22Rv1 (cell line): ENCODE data around the gene SGSM2.

Experiments
- ZFX ChIP-seq: fragments of 450-650 bp; IDR thresholded peaks from 2 replicates; pipeline ENCODE4 v1.6.1; 2017; ENCODE audit warnings: antibody characterized with exemption, borderline replicate concordance
- TF ChIP-seq, protein P1 (sequence below): fragments of 450-650 bp; IDR thresholded peaks from 2 replicates; pipeline ENCODE4 v1.5.1; 2017; ENCODE audit warnings: mild to moderate bottlenecking

DNA sequence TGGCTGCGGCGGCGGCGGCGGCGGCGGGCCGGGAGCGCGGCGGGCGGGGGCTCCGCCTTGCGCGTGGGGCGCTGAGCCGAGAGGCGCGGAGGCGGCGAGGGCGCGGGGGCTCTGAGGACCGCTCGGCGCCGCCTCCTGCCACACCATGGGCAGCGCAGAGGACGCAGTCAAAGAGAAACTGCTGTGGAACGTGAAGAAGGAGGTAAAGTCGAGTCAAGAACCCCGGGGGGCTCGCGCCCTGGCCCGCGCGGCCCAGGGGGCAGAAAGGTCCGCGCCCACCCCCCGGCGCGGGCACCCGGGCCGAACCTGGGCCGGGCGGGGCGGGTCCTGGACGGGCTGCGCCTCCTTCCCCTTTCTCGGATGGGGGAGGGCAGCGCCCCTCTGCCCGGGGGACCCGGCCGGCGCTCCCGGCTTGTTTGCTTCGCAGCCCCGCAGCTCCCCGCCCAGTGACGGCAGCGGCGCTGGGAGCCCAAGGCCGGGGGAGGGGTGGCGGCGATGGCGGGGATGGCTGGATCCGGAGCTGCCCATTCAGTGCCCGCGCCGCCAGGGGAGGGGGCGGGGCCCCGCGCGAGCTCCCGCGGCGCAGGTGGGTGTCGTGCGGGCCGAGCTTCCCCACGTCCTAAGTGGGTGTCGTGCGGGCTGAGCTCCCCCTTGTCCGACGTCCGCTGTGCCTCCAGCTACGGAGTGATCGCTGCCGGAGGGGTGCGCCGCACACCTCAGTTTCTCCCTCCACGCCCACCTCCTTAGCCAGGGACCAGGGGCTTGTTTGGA, 428 bp downstream of the SGSM2 start:
- TF ChIP-seq, protein P1, sequence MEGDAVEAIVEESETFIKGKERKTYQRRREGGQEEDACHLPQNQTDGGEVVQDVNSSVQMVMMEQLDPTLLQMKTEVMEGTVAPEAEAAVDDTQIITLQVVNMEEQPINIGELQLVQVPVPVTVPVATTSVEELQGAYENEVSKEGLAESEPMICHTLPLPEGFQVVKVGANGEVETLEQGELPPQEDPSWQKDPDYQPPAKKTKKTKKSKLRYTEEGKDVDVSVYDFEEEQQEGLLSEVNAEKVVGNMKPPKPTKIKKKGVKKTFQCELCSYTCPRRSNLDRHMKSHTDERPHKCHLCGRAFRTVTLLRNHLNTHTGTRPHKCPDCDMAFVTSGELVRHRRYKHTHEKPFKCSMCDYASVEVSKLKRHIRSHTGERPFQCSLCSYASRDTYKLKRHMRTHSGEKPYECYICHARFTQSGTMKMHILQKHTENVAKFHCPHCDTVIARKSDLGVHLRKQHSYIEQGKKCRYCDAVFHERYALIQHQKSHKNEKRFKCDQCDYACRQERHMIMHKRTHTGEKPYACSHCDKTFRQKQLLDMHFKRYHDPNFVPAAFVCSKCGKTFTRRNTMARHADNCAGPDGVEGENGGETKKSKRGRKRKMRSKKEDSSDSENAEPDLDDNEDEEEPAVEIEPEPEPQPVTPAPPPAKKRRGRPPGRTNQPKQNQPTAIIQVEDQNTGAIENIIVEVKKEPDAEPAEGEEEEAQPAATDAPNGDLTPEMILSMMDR = no peak
- TF ChIP-seq ZFX = no peak
